ENCODE measurements around the gene TMEM30A.

DNA sequence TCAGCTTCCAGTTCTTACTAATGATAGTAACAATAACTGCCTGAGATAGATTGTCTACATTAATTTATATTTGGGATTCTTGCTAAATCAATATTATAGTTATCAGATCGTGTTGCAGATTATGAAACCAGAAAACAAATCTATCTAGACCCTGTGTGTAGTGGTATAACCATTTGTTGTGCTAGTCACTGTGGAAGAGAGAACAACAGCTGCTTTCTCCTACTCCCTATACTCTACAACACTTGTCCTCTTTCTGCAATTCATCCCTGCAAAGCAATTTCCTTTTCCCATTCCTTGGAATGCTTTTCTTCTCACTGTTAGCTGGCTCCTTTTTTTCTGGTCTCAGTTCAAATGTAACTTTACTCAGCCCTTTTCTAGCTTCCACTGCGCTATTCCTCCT is 49.3 kb downstream of the TMEM30A start:
- no peak for TF ChIP-seq CTCF (IDR thresholded peaks at IDR 0.05; ENCODE audit: low read depth, low read length, missing input control)
- no peak for TF ChIP-seq TAF1 (conservative IDR thresholded peaks at IDR 0.05)
- TF ChIP-seq, protein P1, sequence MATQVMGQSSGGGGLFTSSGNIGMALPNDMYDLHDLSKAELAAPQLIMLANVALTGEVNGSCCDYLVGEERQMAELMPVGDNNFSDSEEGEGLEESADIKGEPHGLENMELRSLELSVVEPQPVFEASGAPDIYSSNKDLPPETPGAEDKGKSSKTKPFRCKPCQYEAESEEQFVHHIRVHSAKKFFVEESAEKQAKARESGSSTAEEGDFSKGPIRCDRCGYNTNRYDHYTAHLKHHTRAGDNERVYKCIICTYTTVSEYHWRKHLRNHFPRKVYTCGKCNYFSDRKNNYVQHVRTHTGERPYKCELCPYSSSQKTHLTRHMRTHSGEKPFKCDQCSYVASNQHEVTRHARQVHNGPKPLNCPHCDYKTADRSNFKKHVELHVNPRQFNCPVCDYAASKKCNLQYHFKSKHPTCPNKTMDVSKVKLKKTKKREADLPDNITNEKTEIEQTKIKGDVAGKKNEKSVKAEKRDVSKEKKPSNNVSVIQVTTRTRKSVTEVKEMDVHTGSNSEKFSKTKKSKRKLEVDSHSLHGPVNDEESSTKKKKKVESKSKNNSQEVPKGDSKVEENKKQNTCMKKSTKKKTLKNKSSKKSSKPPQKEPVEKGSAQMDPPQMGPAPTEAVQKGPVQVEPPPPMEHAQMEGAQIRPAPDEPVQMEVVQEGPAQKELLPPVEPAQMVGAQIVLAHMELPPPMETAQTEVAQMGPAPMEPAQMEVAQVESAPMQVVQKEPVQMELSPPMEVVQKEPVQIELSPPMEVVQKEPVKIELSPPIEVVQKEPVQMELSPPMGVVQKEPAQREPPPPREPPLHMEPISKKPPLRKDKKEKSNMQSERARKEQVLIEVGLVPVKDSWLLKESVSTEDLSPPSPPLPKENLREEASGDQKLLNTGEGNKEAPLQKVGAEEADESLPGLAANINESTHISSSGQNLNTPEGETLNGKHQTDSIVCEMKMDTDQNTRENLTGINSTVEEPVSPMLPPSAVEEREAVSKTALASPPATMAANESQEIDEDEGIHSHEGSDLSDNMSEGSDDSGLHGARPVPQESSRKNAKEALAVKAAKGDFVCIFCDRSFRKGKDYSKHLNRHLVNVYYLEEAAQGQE (IDR thresholded peaks at IDR 0.05), result no peak
- TF ChIP-seq YY1 (IDR thresholded peaks at IDR 0.05), result no peak
- TF ChIP-seq, protein P2, sequence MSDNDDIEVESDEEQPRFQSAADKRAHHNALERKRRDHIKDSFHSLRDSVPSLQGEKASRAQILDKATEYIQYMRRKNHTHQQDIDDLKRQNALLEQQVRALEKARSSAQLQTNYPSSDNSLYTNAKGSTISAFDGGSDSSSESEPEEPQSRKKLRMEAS (IDR thresholded peaks at IDR 0.05), result no peak
- TF ChIP-seq, protein P3, sequence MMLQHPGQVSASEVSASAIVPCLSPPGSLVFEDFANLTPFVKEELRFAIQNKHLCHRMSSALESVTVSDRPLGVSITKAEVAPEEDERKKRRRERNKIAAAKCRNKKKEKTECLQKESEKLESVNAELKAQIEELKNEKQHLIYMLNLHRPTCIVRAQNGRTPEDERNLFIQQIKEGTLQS (IDR thresholded peaks at IDR 0.05), result no peak
- TF ChIP-seq RAD21 (IDR thresholded peaks at IDR 0.05), result no peak
- no peak for TF ChIP-seq GABPA (IDR thresholded peaks at IDR 0.05 in 1 of 2, conservative IDR thresholded peaks at IDR 0.05 in 1 of 2)
- TF ChIP-seq ZBTB33 (IDR thresholded peaks at IDR 0.05), result no peak
- TF ChIP-seq SP1 (IDR thresholded peaks at IDR 0.05), result no peak
- no peak for TF ChIP-seq JUND (IDR thresholded peaks at IDR 0.05)
- TF ChIP-seq HNF4A (conservative IDR thresholded peaks at IDR 0.05), result no peak

All from liver (tissue), 3 donors.